B cell (primary cell): ENCODE measurements around the gene LANCL2.

ENCODE experiments used
- CTCF ChIP-seq: fragments of 200-600 bp; IDR thresholded peaks from one replicate; pipeline ENCODE4 v1.8.0; 2022; ENCODE audit warnings: antibody characterized with exemption, mild to moderate bottlenecking
- EZH2 ChIP-seq: IDR thresholded peaks from 2 replicates; pipeline ENCODE4 v1.6.1; 2012; ENCODE audit warnings: borderline replicate concordance, low read depth, mild to moderate bottlenecking, moderate library complexity, low read length; ENCODE audit not compliant: insufficient read depth, poor library complexity, severe bottlenecking

GRCh38 chr7:55436457-55436856, 71.3 kb downstream of the LANCL2 start:
- no peak for TF ChIP-seq CTCF
- TF ChIP-seq EZH2 = no peak
